Activated CD8-positive, alpha-beta memory T cell treated with anti-CD3 and anti-CD28 coated beads for 48 hours (primary cell): ENCODE results near the gene FN1.
A peak's percentile ranks its signal among the peaks of the same experiment; 100 is the strongest.
"Not testable (repeated sequence)": the region's sequence is repeated elsewhere in the genome, so short reads cannot be mapped to it uniquely, and the experiment has no call there.

Experiments used
- DNase-seq, 3 experiments: peaks; one replicate each; pipeline ENCODE4 v3.0.0-alpha.2; 2020; ENCODE audit warnings: low read depth in 2 of 3, low spot score in 2 of 3

The FN1 gene

GRCh38 chr2:215356334-215356947 is 79.4 kb downstream of the FN1 start:
- DNase-seq = no peak

DNA sequence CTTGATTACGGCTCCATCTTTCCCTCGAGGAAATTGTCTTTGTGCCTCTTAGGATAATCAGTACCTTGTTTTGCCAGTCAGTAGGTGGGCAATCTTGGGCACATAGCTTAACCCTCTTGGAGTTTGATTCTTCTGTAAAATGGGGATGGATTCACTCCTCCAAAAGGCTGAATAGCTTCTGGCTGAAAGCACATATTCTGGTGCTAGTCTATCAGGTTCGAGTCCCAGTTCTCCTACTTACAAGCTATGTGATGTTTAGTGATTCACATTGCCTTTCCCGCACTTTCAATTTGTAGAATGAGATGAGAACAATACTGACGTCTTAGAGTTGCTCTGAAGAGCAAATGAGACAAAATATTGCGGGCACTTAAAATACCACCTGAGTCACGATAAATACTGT is 80.1 kb downstream of the FN1 start:
- DNase-seq = no peak

- no peak for DNase-seq
Measured at GRCh38 chr2:215354771-215355695, 80.8 kb downstream of the FN1 start.

DNA sequence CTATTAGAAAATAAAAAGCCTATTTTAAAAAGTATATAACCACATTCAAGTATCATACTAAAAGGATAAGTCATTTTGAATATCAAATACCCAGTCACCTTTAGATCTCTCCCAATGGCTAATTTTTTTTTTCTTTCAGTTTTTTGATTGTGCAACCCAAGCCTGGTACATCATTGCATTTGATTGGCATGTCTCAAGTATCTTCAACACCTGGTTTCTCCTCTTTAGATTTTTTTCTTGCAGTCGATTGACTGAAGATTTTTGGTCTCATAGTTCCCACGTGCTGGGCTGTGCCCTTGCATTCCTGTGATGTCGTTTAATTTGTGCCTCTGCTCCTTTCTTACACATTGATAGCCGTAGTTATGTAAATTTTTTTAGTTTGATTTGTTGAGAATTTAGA is 83.3 kb downstream of the FN1 start:
- no peak for DNase-seq

- no peak for DNase-seq
Measured at GRCh38 chr2:215347878-215348277, 88.0 kb downstream of the FN1 start.

DNA sequence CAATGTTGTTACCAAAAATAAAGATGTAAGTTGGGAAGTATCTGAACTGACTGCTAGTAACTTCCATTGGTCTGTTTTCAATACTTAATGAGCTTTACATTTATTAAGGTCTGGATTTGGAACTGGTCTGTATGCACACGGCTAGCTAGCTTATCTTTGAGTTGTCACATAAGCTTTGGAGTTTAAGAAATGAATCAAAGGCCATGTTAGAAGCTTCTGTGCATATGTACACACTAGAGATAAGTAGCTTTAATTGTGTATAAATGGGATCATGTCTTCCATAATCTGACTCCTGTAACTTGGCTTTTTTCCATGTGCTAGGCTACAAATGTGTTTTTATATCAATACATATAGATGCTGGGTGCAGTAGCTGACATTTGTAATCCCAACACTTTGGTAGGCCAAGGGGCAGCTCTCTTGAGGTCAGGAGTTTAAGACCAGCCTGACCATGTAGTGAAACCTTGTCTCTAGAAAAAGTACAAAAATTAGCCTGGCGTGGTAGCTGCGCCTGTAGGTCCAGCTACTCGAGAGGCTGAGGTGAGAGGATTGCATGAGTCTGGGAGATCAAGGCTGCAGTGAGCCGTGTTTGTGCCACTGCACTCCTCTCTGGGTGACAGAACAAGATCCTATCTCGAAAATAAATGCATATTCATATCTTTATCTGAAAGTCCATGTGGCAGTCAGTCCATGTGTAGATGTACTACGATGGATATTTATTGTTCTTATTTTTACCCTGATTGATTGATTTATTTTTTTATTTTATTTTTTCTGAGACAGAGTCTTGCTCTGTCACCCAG is 96.8 kb downstream of the FN1 start:
- no peak for DNase-seq

- no peak for DNase-seq
Measured at GRCh38 chr2:215332872-215333595, 102.8 kb downstream of the FN1 start.

GRCh38 chr2:215328066-215328465 is 107.8 kb downstream of the FN1 start:
- DNase-seq = no peak

DNA sequence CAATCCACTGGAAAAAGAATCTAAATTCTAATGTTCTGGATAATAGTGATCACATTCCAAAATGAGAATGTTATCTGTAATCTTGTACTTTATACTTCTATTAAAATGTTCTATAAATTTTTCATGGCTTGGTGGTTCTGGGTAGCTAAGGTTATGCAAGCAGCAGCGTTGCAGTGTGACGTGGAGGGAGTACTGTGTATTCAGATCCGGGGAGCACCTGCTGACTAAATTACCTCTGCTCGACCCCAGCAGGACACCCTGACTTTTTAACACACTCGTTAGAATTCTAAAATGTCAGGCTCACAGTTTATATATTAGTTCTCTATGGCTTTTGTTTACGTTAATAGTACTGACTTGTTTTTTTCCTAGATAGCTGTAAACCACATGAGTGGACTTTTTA is 111.1 kb downstream of the FN1 start:
- DNase-seq = no peak

GRCh38 chr2:215320679-215321078 is 115.2 kb downstream of the FN1 start:
- DNase-seq = no peak

DNA sequence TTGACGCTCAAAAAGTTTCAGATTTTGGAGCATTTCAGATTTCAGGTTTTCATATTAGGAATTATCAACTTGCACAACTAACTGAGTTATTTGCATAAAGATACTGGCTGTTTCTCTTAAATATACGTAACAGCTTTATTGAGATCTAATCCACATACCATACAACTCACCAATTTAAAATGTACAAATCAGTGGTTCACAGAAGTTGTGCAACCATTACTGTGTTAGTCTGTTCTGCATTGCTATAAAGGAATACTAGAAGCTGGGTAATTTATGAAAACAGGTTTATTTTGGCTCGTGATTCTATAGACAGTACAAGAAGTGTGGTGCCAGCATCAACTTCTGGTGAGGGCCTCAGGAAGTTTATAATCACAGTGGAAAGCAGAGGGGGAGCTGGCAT is 115.8 kb downstream of the FN1 start:
- no peak for DNase-seq

- no peak for DNase-seq
Measured at GRCh38 chr2:215319500-215319899, 116.4 kb downstream of the FN1 start.

- no peak for DNase-seq
Measured at GRCh38 chr2:215316336-215316735, 119.5 kb downstream of the FN1 start.

DNA sequence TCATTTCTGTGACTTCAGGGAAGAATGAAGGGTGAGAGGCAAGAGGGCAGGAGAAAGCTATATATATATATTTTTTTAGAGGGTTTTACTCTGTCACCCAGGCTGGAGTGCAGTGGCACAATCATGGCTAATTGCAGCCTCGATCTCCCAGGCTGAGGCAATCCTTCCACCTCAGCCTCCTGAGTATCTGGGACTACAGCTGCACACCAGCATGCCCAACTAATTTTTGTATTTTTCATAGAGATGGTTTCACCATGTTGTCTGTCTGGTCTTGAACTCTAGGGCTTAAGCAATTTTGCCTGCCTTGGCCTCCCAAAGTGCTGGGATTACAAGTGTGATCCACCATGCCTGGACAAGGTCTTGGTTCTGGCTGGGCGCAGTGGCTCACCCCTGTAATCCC is 120.6 kb downstream of the FN1 start:
- DNase-seq = no peak

DNA sequence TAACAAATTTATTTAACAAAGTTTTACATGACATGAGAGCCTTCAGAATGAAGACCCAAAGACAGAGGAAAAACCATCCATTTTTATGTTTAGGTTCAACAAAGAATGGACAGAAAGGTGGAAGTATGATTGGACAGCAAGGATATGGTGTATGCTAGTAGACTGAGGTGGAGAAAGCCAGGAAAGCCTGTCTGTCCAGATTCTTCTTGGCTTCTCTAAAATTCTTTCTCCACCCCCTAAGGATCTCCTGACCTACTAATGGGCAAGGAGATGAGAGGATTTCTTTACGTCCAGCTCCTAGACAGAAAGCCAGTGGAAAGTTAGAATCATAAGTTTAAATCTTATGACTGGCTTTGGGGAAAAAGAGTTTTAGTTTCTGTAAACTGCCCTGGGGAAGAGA is 121.0 kb downstream of the FN1 start:
- DNase-seq = no peak

GRCh38 chr2:215313255-215313613 is 122.6 kb downstream of the FN1 start:
- no peak for DNase-seq

DNA sequence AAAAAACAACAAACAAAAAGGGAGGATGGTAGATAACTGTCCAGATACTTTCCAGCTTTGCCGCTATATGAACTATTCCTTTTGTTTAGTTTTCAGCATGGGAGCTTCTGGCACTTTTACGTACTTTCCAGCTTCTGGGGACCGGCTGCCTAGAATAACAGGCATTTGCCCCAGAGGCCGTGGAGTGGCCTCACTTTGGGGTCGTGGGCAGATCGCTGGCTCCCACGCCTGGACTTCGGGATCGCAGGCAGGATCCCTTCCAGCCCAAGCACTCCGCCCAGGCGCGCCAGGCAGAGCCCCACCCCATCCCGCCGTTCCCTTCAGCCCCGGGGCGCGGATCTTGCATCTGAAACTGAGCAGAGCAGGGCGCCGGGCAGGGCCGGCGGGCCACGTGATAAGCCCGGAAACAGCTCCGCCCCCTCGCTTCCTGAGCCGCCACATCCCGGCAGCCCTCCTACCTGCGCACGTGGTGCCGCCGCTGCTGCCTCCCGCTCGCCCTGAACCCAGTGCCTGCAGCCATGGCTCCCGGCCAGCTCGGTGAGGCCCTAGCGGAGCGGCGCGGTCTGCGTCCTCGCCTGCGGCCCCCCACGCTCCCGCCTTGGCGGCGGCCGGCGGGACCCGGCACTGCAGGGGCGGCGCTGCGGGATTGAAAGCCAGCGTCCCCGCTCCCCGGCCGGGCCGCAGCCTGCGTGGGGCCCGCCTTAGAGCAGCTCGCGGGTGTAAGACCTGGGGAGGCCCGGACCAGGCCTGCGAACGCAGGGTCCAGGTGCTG is 124.1 kb downstream of the FN1 start, which contains the start of gene ATIC:
Gene ATIC (plus strand): TSS at position 435 of the 772 bp plus-strand sequence. CDS start 84 bp downstream, at position 519.
- DNase-seq = peak; percentile 72 to 80 (median 73)

GRCh38 chr2:215311259-215311624 is 124.6 kb downstream of the FN1 start:
- not testable (repeated sequence) for DNase-seq
